Posterior vena cava (tissue), 2 donors: ENCODE data around the gene ZNF511. TPM values are rescaled to one million over a fixed set of nuclear protein-coding genes. Genes with fewer than 3 reads are reported as not detected.

Experiments
- DNase-seq: peaks from one replicate; pipeline ENCODE4 v3.0.0-alpha.2; 2020; ENCODE audit warnings: low spot score
- intact Hi-C, 2 donors: fragments of 100-400 bp; cut with DNase I; formaldehyde crosslinking; loops; one replicate each; pipeline versions ENCODE4 v1.14.1 to v1.14.2; 2022 to 2023
- total RNA-seq, 2 donors: library from RNA; stranded (reverse); fragmentation: NEBNext Ultra II Directional; extraction: Animal tissue kit (Norgen Biotek cat#: 25700); gene quantifications; one replicate each; pipeline ENCODE4 v1.2.1, GENCODE V29; 2021
- donor health status: DM: yes; HTN: yes; CAD: no.
- donor health status: DM: yes; HTN: yes; CAD: no.

ZNF511 gene
- total RNA-seq, 2 donors from 2014 or later = 27.4 to 30.7 TPM

GRCh38 chr10:133272964-133273420 is 35.7 kb upstream of the ZNF511 start:
- intact Hi-C loops = no loop called here
- DNase-seq = no peak

- intact Hi-C loops = no loop called here
- DNase-seq = no peak
Observed at GRCh38 chr10:133273534-133274143, 35.1 kb upstream of the ZNF511 start.

- intact Hi-C loops = no loop called here
- DNase-seq = no peak
Observed at GRCh38 chr10:133274751-133275683, 33.7 kb upstream of the ZNF511 start.

GRCh38 chr10:133275684-133276092 is 33.0 kb upstream of the ZNF511 start:
- no peak for DNase-seq
- intact Hi-C loops = no loop called here

- intact Hi-C loops = no loop called here
Observed at GRCh38 chr10:133276100-133276434, 32.6 kb upstream of the ZNF511 start.

GRCh38 chr10:133276435-133277201 is 32.1 kb upstream of the ZNF511 start, which contains the start of gene ADAM8:
ADAM8 (minus strand) TSS chr10:133276868; CDS start chr10:133276817, 51 bp downstream.
- intact Hi-C loops = no loop called here
- DNase-seq = no peak

More at GRCh38 chr10:133276100-133276434, 32.6 kb upstream of the ZNF511 start:
- no peak for DNase-seq

GRCh38 chr10:133277277-133277992 is 31.3 kb upstream of the ZNF511 start:
- DNase-seq = no peak
- intact Hi-C loops = no loop called here

- DNase-seq = no peak
- intact Hi-C loops = no loop called here
Observed at GRCh38 chr10:133277993-133278576, 30.6 kb upstream of the ZNF511 start.

GRCh38 chr10:133278577-133279265 is 30.0 kb upstream of the ZNF511 start:
- intact Hi-C loops = no loop called here
- DNase-seq = no peak

- intact Hi-C loops = no loop called here
- DNase-seq = no peak
Observed at GRCh38 chr10:133279326-133280226, 29.1 kb upstream of the ZNF511 start.

- no peak for DNase-seq
- intact Hi-C loops = no loop called here
Observed at GRCh38 chr10:133280391-133281059, 28.2 kb upstream of the ZNF511 start.

- DNase-seq = no peak
- intact Hi-C loops = no loop called here
Observed at GRCh38 chr10:133281084-133281483, 27.6 kb upstream of the ZNF511 start.

- intact Hi-C loops = no loop called here
- no peak for DNase-seq
Observed at GRCh38 chr10:133281628-133282372, 26.9 kb upstream of the ZNF511 start.

GRCh38 chr10:133282846-133283390 is 25.8 kb upstream of the ZNF511 start:
- intact Hi-C loops = no loop called here
- no peak for DNase-seq

- intact Hi-C loops = no loop called here
- DNase-seq = no peak
Observed at GRCh38 chr10:133283931-133284330, 24.8 kb upstream of the ZNF511 start.

- intact Hi-C loops = no loop called here
- no peak for DNase-seq
Observed at GRCh38 chr10:133285217-133285616, 23.5 kb upstream of the ZNF511 start.
